HL-60 (cell line): Measurements from ENCODE around the gene TP73.

ENCODE experiments used
- GABPA ChIP-seq: IDR thresholded peaks from 2 replicates; pipeline ENCODE4 v1.6.1; 2012; ENCODE audit warnings: low read depth
- POLR2AphosphoS5 ChIP-seq: IDR thresholded peaks from 2 replicates; pipeline ENCODE4 v1.6.1; 2012; ENCODE audit warnings: low read depth
- SPI1 ChIP-seq: IDR thresholded peaks from 2 replicates; pipeline ENCODE4 v1.6.1; 2012; ENCODE audit warnings: low read depth, mild to moderate bottlenecking, borderline replicate concordance
- TF ChIP-seq, protein P1 (sequence below): IDR thresholded peaks from one replicate; pipeline ENCODE4 v1.5.1; 2011; ENCODE audit warnings: low read length, control low read depth, inconsistent platforms; ENCODE audit not compliant: insufficient read depth
- TF ChIP-seq, protein P2 (sequence below): IDR thresholded peaks from 2 replicates; pipeline ENCODE4 v1.6.1; 2012; ENCODE audit warnings: low read depth; ENCODE audit not compliant: insufficient replicate concordance

DNA sequence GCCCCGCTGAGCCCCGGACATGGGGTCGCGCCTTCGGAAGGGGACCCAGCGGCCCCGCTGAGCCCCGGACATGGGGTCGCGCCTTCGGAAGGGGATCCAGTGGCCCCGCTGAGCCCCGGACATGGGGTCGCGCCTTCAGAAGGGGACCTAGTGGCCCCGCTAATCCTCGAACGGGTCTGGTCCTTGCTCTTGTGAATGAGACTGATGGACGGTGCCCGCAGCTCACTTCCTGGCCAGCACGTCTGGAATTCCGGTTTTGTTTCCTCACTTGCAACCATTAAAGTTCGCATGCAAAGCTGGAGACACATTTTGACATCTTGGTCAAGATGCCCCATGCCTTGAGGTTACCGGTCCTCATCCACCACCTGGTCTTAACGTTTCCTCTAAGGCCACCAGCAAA lies 8.0 kb upstream of the TP73 start:
- TF ChIP-seq, protein P1, sequence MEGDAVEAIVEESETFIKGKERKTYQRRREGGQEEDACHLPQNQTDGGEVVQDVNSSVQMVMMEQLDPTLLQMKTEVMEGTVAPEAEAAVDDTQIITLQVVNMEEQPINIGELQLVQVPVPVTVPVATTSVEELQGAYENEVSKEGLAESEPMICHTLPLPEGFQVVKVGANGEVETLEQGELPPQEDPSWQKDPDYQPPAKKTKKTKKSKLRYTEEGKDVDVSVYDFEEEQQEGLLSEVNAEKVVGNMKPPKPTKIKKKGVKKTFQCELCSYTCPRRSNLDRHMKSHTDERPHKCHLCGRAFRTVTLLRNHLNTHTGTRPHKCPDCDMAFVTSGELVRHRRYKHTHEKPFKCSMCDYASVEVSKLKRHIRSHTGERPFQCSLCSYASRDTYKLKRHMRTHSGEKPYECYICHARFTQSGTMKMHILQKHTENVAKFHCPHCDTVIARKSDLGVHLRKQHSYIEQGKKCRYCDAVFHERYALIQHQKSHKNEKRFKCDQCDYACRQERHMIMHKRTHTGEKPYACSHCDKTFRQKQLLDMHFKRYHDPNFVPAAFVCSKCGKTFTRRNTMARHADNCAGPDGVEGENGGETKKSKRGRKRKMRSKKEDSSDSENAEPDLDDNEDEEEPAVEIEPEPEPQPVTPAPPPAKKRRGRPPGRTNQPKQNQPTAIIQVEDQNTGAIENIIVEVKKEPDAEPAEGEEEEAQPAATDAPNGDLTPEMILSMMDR: no peak
- no peak for TF ChIP-seq GABPA
- no peak for TF ChIP-seq POLR2AphosphoS5
- TF ChIP-seq, protein P2, sequence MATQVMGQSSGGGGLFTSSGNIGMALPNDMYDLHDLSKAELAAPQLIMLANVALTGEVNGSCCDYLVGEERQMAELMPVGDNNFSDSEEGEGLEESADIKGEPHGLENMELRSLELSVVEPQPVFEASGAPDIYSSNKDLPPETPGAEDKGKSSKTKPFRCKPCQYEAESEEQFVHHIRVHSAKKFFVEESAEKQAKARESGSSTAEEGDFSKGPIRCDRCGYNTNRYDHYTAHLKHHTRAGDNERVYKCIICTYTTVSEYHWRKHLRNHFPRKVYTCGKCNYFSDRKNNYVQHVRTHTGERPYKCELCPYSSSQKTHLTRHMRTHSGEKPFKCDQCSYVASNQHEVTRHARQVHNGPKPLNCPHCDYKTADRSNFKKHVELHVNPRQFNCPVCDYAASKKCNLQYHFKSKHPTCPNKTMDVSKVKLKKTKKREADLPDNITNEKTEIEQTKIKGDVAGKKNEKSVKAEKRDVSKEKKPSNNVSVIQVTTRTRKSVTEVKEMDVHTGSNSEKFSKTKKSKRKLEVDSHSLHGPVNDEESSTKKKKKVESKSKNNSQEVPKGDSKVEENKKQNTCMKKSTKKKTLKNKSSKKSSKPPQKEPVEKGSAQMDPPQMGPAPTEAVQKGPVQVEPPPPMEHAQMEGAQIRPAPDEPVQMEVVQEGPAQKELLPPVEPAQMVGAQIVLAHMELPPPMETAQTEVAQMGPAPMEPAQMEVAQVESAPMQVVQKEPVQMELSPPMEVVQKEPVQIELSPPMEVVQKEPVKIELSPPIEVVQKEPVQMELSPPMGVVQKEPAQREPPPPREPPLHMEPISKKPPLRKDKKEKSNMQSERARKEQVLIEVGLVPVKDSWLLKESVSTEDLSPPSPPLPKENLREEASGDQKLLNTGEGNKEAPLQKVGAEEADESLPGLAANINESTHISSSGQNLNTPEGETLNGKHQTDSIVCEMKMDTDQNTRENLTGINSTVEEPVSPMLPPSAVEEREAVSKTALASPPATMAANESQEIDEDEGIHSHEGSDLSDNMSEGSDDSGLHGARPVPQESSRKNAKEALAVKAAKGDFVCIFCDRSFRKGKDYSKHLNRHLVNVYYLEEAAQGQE: no peak
- TF ChIP-seq SPI1: no peak
